Stimulated activated naive CD8-positive, alpha-beta T cell treated with anti-CD3 and anti-CD28 coated beads, Interleukin-15, Interleukin-2, amounts not matched to agents 100 U/mL and 50 U/mL, for 24 hours (primary cell): ENCODE data around the gene OR9A2.

Experiments used
- ATAC-seq: fragments of 150-1000 bp; cut with Tn5 transposase; one replicate; pipeline ENCODE4 v1.10.0; 2021
- DNase-seq: peaks from one replicate; pipeline ENCODE4 v3.0.0; 2021

OR9A2 gene

GRCh38 chr7:143027032-143027431, at the start of gene OR9A2:
TSS of gene OR9A2 (minus strand) at chr7:143027132. CDS start at chr7:143027132, 0 bp downstream.
- ATAC-seq (no peak), DNase-seq (no peak)

- ATAC-seq (no peak), DNase-seq (no peak)
Observed at GRCh38 chr7:143074141-143074540, 47.2 kb upstream of the OR9A2 start.

GRCh38 chr7:143073556-143073955, 46.6 kb upstream of the OR9A2 start:
- no peak for ATAC-seq
- DNase-seq, result no peak

GRCh38 chr7:143069912-143070500, 43.1 kb upstream of the OR9A2 start:
- ATAC-seq, result no peak
- DNase-seq, result no peak

GRCh38 chr7:143068446-143068845, 41.5 kb upstream of the OR9A2 start:
- DNase-seq, result no peak
- no peak for ATAC-seq

GRCh38 chr7:143063741-143064140, 36.8 kb upstream of the OR9A2 start:
- no peak for ATAC-seq

GRCh38 chr7:143055754-143056153, 28.8 kb upstream of the OR9A2 start:
- no peak for DNase-seq
- no peak for ATAC-seq

More at GRCh38 chr7:143063741-143064140, 36.8 kb upstream of the OR9A2 start:
- no peak for DNase-seq

GRCh38 chr7:143054621-143055020, 27.7 kb upstream of the OR9A2 start:
- DNase-seq, result no peak
- ATAC-seq, result no peak

GRCh38 chr7:143052041-143052440, 25.1 kb upstream of the OR9A2 start, which contains the start of gene OR6V1:
TSS of gene OR6V1 (plus strand) at chr7:143052341. CDS start at chr7:143052341, 0 bp downstream.
- ATAC-seq, result no peak
- DNase-seq, result no peak

- ATAC-seq (no peak), DNase-seq (no peak)
Observed at GRCh38 chr7:143050931-143051330, 24.0 kb upstream of the OR9A2 start.

- DNase-seq (no peak), ATAC-seq (no peak)
Observed at GRCh38 chr7:143049362-143049761, 22.4 kb upstream of the OR9A2 start.

GRCh38 chr7:143048827-143049226, 21.9 kb upstream of the OR9A2 start:
- DNase-seq, result no peak

GRCh38 chr7:143047326-143047725, 20.4 kb upstream of the OR9A2 start:
- ATAC-seq, result no peak
- no peak for DNase-seq

More at GRCh38 chr7:143048827-143049226, 21.9 kb upstream of the OR9A2 start:
- peak; percentile 91 for ATAC-seq

- DNase-seq (no peak), ATAC-seq (no peak)
Observed at GRCh38 chr7:143046426-143046851, 19.5 kb upstream of the OR9A2 start.

- no peak for ATAC-seq
Observed at GRCh38 chr7:143043391-143043790, 16.5 kb upstream of the OR9A2 start.

GRCh38 chr7:143042790-143043271, 15.9 kb upstream of the OR9A2 start:
- ATAC-seq (no peak), DNase-seq (no peak)

More at GRCh38 chr7:143043391-143043790, 16.5 kb upstream of the OR9A2 start:
- DNase-seq, result no peak

- no peak for DNase-seq
- ATAC-seq, result peak; percentile 23
Observed at GRCh38 chr7:143042159-143042789, 15.3 kb upstream of the OR9A2 start.

- no peak for ATAC-seq
- no peak for DNase-seq
Observed at GRCh38 chr7:143041346-143041745, 14.4 kb upstream of the OR9A2 start.

- ATAC-seq (no peak), DNase-seq (no peak)
Observed at GRCh38 chr7:143040209-143040715, 13.3 kb upstream of the OR9A2 start.

GRCh38 chr7:143038635-143039034, 11.7 kb upstream of the OR9A2 start:
- no peak for ATAC-seq
- DNase-seq, result no peak

- ATAC-seq, result no peak
Observed at GRCh38 chr7:143027683-143028082, 751 bp upstream of the OR9A2 start.

GRCh38 chr7:143025371-143025770, 1.6 kb downstream of the OR9A2 start:
- DNase-seq, result no peak
- ATAC-seq, result no peak

More at GRCh38 chr7:143027683-143028082, 751 bp upstream of the OR9A2 start:
- no peak for DNase-seq

- no peak for DNase-seq
- no peak for ATAC-seq
Observed at GRCh38 chr7:143023047-143023446, 3.9 kb downstream of the OR9A2 start.
